Brain pericyte (primary cell): ENCODE measurements around the gene GRIN3A.
A peak's percentile ranks its signal among the peaks of the same experiment; 100 is the strongest.
"Not testable (repeated sequence)": the region's sequence is repeated elsewhere in the genome, so short reads cannot be mapped to it uniquely, and the experiment has no call there.

ENCODE experiments used
- DNase-seq: peaks from one replicate; pipeline ENCODE4 v3.0.0-alpha.2; 2012; ENCODE audit warnings: low read depth, low spot score

The GRIN3A gene

GRCh38 chr9:101579711-101580545 lies 158.5 kb downstream of the GRIN3A start:
- DNase-seq: no peak

DNA sequence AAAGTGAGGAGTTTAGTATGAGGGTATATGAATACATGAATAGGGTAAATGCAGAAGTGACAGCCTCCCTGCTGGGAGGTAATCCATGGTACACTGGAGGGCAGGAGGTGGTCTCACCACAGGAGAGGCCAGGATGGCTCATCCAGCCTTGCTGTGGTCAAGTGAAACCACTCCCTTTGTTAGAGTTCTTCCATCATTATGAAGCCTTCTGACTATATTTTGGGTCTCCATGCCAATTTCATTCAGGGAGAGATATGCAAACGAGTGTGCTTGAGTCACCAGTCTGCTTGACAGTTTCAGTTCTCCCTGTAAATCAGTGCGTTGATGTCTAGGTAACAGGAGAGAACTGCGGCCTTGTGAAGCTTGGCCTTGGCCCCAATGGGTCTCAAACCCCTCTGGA lies 160.1 kb downstream of the GRIN3A start:
- DNase-seq: no peak

- DNase-seq: no peak
These were observed 163.6 kb downstream of the GRIN3A start for GRCh38 chr9:101574731-101575333.

- DNase-seq: no peak
These were observed 166.1 kb downstream of the GRIN3A start for GRCh38 chr9:101572316-101572715.

- no peak for DNase-seq
These were observed 167.3 kb downstream of the GRIN3A start for GRCh38 chr9:101571114-101571513.

GRCh38 chr9:101569741-101570501 lies 168.5 kb downstream of the GRIN3A start:
- DNase-seq: no peak

- DNase-seq: no peak
These were observed 170.6 kb downstream of the GRIN3A start for GRCh38 chr9:101567725-101568350.

GRCh38 chr9:101566904-101567724 lies 171.3 kb downstream of the GRIN3A start:
- no peak for DNase-seq

- DNase-seq: no peak
These were observed 174.2 kb downstream of the GRIN3A start for GRCh38 chr9:101564252-101564651.

DNA sequence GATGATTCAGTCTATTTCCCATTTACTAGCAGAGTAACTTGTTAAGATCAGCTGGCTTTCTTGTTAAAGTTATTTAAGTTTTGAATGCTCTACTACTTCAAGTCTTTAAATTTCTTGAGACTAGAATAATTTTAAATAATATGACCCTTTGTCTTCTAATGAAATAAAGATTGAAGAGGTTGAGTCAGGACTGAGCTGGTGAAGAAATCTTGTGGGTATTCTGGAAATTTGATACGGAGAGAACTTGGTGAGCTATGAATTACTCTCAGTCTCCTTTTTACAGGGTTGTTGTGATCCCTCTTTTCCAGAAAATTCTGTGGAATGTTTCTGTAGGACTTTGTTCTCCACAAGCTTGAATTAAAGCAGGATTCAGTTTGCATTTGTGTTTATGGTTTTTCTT lies 175.5 kb downstream of the GRIN3A start:
- DNase-seq: no peak

GRCh38 chr9:101561740-101562139 lies 176.7 kb downstream of the GRIN3A start:
- DNase-seq: no peak

DNA sequence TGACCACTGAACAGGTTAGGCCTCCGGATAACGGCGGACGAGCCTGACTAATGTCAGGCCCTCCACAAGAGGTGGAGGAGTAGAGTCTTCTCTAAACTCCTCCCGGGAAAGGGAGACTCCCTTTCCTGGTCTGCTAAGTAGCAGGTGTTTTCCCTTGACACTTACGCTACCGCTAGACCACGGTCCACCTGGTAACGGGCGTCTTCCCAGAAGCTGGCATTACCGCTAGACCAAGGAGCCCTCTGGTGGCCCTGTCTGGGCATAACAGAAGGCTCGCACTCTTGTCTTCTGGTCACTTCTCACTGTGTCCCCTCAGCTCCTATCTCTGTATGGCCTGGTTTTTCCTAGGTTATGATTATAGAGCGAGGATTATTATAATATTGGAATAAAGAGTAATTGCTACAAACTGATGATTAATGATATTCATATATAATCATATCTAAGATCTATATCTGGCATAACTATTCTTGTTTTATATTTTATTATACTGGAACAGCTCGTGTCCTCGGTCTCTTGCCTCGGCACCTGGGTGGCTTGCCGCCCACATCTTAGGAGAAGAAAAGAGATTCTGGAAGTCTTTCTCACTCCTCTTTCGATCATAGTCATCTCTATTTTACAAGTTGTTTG lies 188.9 kb downstream of the GRIN3A start:
- DNase-seq: not testable (repeated sequence)

GRCh38 chr9:101543098-101543735 lies 195.2 kb downstream of the GRIN3A start:
- no peak for DNase-seq

DNA sequence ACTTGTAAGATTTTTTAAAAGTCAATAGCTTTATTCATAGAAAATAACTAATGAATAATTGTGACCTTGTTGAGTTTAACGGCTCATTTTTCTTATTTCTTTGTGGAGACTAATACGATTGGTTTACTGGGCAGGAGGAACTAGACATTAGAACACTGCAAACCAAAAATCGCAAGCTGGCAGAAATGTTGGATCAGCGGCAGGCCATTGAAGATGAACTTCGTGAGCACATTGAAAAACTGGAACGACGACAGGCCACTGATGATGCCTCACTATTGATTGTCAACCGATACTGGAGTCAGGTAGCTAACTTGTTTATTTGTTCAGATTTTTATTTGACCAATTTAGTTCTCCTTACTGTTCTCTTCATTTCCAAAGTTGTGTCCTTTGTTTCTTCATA lies 198.4 kb downstream of the GRIN3A start:
- DNase-seq: no peak

- no peak for DNase-seq
These were observed 201.5 kb downstream of the GRIN3A start for GRCh38 chr9:101536938-101537337.

DNA sequence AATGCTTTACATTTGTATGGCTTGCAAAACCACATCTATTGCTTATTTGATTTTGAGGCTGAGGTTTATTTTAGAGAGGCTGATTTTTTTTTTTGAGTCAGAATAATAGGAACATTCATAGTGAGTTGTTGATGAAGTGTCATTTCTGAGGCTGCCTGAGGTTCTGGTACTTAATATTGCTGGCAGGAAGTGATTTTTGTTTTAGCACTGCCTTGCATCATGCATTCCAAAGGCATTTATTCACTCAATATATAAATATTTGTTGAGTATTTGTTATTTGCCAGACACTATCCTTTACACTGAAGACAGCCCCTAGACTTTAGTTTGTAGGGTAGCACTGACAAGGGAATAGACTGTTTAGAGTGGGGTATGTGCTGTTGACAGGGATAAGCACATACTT lies 202.1 kb downstream of the GRIN3A start:
- no peak for DNase-seq

DNA sequence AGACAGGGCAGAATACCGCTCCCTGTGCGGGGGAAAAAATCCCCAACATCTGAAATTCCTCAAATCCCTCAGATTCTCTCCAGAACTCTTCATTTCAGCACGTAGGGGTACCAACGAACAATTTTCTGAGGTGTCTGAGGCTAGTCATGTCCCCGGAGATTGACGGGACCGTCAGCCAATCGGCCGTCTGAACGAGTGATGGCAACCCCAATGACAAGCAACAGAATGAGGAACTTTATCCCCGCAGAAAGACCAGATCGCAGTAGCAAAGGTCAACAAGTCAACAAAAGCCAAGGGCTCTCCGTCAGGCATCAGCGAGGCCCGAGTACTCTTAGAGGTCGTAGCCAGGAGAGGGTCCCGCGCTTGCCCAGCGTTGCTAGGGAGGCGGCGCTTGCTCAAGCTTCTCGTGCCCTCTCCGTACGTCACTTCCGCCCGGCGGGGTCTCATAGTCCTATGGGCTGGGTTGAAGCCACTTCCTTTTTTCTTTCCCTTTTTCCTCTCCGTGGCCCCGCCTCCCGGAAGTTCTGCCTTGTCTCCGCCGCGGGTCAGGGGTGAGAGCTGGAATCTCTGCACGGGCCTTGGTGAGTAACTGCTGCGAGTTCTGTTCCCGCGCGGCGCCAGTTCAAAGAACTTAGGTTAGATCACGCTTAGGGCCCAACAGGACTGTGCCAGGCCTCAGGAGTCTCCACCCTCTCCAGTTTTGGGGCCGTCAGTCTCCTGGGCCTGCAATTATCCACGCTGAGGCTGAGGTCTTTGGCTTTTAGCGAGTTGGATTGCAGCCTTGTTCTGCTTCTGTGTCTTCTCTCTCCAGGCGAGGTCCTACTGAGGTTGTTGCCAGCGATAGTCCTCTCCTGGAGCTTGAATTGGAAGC lies 204.9 kb downstream of the GRIN3A start, which contains the start of gene RNF20:
TSS of gene RNF20 (plus strand) at position 520 of the 871 bp plus-strand sequence. CDS start 1,571 bp downstream, outside the sequence.
- peak; percentile 96 for DNase-seq

- peak; percentile 50 for DNase-seq
These were observed 208.3 kb downstream of the GRIN3A start for GRCh38 chr9:101530076-101530711.

GRCh38 chr9:101528015-101528414 lies 210.4 kb downstream of the GRIN3A start:
- no peak for DNase-seq
